Measurements from ENCODE around the gene PIAS1.
"Not testable (repeated sequence)": the region's sequence is repeated elsewhere in the genome, so short reads cannot be mapped to it uniquely, and the experiment has no call there.

PIAS1 gene

DNA sequence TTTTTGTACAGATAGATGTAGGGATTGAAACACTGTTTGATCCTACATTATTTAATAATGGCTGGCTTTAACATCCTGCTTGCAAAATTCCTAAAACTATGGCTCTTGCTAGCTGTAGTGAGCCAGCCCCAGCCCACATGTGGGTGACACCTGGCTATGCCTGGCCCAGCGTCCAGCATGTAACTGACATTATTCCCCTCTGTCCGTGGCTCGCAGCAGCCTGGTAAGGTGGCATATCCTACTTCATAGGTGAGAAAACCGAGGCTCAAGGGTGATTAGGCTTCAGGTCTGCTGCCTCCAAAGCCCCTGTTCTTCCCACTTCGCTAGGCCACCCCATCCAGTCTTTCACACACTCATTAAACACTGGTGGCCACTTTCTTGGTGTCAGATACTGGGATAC, 149.4 kb downstream of the PIAS1 start:
- no peak for DNase-seq (ENCODE audit: low spot score)

DNA sequence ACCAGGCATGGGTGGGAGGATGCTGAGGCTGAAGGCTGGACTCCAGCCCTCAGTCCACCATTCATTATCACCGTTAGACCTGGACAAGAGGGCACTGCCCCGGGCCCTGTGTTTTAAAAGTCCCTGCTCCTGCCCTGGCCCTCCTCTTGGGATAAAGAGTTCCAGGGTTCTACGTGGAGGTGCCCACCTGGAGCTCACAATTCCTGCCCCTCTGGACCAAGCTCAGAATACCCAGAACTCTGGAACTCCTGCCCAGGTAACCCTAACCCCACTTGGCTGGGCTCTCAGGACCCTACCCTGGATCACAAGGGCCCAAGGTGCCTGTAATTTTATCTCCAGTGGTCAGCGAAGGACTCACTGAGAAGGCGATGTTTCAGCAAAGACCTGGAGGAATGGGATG, 149.8 kb downstream of the PIAS1 start:
- DNase-seq (ENCODE audit: low spot score) = no peak

- DNase-seq (ENCODE audit: low spot score) = no peak
Measured at GRCh38 chr15:68204361-68204760, 150.2 kb downstream of the PIAS1 start.

DNA sequence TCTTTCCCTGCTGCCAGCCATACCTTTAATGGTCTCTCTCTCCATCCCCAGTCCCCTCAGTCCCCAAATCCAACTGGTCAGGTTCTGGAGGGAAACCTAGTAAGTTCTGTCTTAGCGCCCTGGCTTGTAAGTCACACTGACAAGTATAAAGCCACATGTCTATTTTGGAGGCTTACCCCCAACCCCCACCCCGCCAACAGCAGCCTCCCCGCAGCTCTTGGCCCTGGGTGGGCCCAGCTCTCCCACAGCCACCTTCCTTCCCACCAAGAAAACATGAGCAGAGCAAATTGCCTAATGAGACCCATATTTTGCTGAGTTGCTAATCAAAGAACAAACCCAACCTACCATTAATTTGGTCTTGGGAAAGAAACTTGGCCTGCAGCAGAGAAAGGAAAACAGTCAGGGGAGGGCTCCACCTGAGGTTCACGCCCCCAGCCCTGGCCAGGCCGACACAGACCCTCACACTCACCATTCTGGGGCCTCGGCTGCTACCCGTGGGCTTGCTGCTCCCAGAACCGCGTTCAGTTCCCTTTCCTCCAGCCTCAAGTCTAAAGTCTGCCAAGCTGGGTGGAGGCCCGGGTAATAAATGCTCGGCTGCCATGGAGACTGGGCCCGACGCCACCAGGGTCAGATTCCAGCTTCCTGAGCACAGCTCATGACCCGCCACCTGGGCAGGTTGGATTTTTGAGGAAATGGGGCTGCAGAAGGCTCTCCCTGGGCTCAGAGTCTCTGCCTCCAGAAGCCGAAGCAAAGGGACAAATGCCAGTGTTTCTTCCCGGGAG, 150.9 kb downstream of the PIAS1 start, which contains the start of gene CALML4:
TSS of gene CALML4 (minus strand) at position 557 of the 782 bp plus-strand sequence. CDS start at position 472, 85 bp downstream.
- DNase-seq (ENCODE audit: low spot score) = no peak

GRCh38 chr15:68205558-68205944, 151.4 kb downstream of the PIAS1 start:
- no peak for DNase-seq (ENCODE audit: low spot score)

DNA sequence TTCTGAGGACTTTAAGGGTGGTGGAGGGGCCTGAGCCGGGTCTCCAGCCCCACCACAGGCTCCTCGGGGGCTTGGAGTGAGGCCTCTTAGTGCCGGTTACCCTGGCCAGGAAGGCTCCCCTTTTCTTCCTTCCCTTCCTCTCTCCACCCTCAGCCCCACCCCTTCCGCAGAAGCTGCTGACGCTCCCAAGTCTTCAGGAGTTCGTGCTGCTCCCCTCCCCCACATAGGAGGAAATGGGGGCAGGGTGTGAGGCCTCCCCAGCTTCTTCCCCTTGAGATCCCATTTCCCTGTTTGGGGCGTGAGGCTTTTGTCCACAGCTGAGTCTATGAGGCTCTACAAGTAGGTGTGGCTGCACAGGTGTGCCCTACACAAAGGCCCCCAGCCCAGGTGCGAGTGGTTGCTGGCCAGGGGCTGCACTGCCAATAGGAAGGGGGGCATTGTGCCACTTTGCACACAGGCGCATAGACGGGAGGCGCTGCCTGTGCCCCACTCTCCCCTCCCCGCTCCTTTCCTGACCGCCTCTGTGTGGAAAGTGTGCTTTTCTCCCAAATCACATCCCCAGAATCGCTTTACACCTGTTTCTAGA, 151.9 kb downstream of the PIAS1 start:
- DNase-seq (ENCODE audit: low spot score) = peak; percentile 18

DNA sequence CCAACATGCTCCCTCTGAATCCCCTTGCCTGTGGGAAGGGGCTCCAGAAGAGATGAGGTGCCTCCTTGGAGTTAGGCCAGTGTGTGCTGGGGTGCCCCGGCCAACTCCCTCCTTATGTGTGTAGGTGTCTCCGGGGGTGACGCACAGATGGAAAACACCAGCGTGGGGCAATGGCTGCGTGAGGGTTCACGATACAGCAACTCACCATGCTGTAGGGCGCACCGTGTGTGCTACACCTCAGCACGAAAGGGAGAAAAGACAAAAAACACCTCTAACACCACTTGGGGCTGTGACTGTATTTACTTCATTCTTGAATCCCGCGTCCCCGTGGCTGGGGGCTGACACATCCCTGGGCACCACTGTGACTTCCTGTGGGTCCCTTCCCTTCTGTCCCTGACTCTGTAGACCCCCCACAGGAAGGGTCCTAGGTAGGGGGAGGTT, 152.6 kb downstream of the PIAS1 start:
- no peak for DNase-seq (ENCODE audit: low spot score)

DNA sequence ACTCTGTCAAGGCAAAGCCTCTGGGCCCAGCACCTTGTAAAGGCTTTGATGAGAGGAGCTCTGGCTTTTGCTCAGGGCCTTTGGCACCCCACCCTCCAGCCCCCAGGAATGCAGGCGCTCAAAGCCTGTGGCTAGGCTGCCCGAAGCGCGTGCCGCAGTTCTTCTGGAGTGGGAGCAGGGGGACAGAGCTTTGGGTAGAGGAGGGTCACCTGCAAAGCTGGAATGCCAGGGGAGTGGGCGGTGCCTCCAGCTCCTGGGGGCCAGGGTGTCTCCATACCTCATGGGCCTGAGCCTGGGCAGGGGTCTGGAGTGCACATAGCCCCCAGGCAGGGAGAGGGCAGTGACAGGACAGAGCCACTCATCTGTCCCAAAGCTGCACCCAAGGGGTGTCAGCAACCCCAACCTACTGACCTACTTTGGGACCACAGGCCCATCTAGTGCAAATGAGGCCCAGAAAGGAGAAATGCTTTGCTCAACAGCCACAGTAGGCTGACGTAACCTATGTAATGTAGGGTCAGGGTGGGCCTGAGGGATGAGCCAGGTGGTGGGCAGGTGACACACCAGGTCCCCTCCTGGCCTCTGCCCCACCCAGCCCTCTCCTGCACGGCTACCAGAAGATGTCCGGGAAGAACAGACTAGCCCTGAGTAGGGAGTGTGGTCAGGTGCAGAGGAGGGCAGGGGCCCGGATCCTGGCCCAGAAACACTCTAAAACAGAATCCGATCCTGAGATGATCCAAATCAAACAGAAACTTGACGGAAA, 153.2 kb downstream of the PIAS1 start:
- DNase-seq (ENCODE audit: low spot score) = no peak

GRCh38 chr15:68208136-68208535, 154.0 kb downstream of the PIAS1 start:
- DNase-seq (ENCODE audit: low spot score) = no peak

DNA sequence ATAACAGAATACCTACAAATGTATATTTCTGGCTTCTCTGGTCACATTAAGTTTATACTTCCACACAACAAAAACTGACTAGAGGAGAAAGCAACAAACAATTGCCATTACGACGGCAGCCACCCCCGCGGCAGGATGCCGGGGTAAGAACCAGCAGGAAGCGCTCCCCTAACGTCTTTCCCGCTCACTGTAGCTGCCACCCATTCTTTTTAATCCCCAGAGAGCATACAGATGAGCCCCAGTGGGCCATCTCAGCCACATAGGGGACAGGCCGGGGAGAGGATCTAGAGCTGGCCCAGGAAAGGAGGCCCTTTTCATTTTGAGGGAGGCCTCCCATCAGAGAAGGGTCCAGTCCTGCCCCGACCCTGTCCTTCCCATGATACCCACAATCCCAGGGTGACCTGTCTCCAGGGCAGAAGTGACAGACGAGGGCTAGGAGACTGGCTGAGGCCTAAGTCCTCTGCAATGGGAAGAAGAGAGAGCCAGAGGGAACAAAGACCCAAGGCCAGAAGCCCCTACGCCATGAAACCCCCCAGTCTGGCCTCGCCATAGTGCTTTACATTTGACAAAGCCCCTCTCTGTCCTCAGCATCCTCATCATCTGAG, 154.6 kb downstream of the PIAS1 start:
- DNase-seq (ENCODE audit: low spot score) = no peak

GRCh38 chr15:68209272-68209671, 155.2 kb downstream of the PIAS1 start:
- no peak for DNase-seq (ENCODE audit: low spot score)

GRCh38 chr15:68209735-68210408, 155.8 kb downstream of the PIAS1 start:
- DNase-seq (ENCODE audit: low spot score) = peak; percentile 31

- no peak for DNase-seq (ENCODE audit: low spot score)
Measured at GRCh38 chr15:68210409-68210756, 156.3 kb downstream of the PIAS1 start.

DNA sequence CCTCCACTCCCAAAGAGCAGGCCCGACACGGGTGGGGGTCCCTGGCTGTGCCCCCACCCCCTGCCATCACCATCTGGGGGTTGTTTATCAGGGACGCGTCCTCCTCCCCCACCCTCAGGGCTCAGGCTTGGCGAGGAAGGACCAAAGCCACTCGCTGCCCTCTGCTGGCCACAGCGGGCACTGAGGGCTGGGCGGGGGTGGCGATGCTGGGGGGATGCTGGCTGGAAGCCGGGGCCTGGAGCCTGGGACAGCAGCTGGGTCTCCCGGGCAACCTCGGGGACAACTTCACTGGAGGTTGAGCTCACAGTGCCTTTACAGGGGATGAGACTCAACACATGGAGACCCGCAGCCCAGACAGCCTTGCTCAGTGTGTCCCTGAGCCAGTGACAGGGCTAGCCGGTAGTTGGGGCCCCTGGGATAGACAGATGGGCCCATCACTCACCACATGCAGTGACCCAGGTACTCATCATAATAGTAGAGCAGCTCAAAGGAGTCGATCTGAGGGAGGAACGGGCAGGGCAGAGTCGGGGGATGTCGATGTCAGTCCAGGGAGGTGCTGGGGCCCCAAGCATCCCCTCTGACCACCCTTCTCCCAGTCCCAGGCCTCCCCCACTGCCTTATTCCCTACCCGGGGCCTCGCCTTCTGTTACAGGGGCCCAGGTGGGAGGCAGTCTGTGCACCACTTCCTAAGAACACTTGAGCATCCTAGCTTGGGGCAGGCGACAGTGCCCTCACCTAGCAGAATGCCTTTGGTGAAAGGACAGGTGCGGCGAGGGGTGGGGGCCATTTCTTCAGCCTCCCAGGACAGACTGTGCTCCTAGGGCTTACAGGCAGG, 156.9 kb downstream of the PIAS1 start:
- peak; percentile 42 for DNase-seq (ENCODE audit: low spot score)

GRCh38 chr15:68211656-68212320, 157.7 kb downstream of the PIAS1 start:
- DNase-seq (ENCODE audit: low spot score) = no peak

- not testable (repeated sequence) for DNase-seq (ENCODE audit: low spot score)
Measured at GRCh38 chr15:68213491-68213845, 159.4 kb downstream of the PIAS1 start.

DNA sequence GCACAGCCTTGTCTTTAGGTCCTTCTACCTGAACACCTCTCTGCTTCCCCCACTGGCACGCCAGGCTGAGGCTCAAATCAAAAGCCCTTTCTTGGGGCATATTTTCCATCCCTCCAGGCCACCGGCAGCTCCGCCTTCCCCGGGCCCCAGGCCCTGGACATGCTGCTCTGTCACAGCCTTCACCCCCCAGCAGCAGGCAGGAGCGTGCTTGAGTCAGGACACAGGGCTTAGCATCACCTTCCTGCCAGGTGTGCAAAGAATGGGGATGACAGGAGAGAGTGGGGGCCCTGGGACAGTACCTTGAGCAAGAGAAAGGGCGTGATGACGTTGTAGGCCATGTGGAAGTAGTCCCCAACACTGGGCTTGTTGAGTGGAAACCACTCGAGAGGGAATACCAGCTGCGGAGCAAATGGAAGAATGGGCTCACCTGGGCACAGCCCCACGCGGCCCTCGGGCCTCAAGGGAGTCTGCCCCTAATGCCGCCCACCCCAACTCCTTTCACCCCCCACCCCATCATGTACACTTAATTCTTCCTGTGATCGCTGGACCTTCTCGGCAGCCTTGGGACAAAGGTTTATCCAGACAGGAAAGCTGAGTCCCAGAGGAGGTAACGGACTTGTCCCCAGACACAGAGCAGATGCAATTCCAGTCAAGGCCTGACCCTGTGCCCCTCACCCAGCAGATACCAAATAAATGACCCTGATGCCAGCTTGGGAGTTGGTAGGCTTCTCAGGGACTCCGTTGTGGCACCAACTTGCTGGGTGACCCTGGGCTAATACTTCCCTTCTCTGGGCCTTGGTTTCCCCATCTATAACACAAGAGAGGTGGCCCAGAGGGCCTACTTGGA, 160.1 kb downstream of the PIAS1 start:
- DNase-seq (ENCODE audit: low spot score) = no peak

DNA sequence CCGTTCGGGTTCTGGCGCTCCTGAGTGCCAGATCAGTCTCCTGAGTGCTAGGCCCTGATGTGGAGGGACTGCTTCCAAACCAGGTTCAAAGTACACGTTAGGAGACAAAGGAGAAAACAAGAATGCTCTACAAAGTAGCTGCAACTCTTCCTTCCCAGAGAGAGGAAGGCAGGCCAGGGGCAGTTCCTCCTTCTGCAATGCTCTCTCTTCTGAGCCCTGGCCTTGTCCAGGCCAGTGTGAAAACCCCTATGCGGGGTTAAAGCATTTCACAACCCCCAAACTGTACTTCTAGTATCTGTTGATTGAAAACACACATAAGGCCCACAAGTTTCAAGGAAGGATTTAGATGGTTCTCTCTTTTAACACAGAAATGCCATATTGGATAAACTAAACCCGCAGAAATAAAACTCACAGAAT, 160.7 kb downstream of the PIAS1 start:
- DNase-seq (ENCODE audit: low spot score) = no peak

DNA sequence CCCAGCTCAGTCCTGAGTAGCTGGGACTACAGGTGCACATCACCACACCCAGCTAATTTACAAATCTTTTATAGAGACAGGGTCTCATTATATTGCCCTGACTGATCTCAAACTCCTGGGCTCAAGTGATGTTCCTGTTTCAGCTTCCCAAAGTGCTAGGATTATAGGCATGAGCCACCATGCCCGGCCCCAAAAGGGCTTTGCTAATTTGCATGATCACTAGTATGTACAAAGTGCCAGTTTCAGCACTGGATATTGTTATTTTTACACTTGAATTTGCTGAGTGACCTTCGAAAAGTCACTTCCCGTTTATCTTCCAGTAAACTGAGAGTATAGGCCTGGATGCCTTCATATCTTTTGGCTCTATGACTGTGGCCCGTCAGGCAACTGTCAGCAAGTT, 163.2 kb downstream of the PIAS1 start:
- no peak for DNase-seq (ENCODE audit: low spot score)

DNA sequence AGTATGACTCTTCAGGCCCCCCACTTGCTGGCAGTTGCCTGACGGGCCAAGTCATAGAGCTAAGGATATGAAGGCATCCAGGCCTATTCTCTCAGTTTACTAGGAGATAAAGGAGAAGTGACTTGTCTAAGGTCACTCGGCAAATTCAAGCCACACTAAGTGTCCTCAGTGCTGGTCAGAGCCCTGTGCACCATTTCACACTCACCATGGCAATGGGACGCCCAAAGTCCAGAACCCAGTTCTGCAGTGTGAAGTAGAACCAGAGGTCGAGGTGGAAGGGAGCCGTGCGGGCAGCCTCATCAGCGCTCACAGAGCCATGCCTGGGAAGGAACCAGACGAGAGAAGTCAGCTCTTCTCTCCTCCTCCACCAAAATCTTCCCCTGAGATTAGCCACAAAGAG, 164.2 kb downstream of the PIAS1 start:
- no peak for DNase-seq (ENCODE audit: low spot score)
